Middle frontal gyrus (tissue), 1 donor: ENCODE results near the gene PCDHGA1.

Source experiments
- DNase-seq: peaks from one replicate; pipeline ENCODE4 v3.0.0-alpha.2; 2015; ENCODE audit warnings: low spot score; ENCODE audit errors: extremely low spot score

The PCDHGA1 gene

GRCh38 chr5:141512911-141513626 lies 182.8 kb downstream of the PCDHGA1 start:
- DNase-seq = no peak

DNA sequence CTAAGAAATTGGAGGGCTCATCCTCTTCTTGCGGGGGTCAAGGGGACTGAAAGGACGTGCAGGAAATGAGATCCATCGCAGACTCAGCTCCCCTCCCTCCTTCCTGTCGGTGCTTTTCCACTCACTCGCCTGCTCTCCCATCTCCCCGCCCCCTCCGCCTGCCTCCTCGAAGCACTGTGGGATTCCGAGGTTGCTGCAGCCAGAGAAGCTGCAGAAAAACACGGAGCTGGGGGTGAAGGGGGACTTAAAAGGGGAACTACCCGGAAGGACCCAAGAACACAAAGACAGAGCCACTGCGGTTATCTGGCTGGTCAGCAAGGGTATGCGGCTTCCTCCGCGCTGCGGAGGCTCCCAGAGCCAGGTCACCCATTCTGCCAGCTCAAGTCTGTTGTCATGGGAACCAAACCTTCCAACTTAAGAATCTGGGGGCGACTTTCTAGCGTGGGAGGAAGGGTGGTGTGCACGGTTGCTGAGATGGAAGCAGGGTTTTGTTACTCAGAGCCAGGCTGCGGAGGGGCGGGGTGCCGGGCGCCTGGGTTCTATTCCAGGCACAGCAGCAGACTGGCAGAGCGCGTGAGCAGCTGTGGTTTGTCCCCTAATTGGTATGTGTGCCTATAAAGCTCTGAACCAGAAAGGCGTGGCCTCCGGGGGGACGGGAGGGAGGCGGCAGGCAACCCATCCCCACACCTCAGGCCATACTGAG lies 183.5 kb downstream of the PCDHGA1 start:
- peak; percentile 67 for DNase-seq

GRCh38 chr5:141514330-141515133 lies 184.2 kb downstream of the PCDHGA1 start:
- no peak for DNase-seq

DNA sequence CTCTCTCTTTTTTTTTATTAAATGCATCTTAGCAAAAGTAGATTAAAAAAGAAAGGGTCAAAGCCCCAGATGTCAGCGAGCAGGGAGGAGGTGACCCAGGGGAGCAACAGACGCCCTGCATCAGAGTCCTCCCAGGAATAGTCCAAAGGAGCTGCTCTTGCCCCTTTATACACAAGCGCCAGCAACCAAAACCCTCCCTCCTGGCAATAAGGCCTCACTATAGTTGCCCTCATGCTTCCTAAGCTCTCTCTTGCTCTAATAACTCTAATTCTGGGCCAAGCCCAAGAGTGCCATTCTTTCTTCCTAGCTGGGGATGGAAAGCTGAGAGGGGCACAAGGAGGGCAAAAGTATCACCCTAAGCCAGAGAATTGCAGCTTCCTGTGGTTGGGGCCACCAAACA lies 184.8 kb downstream of the PCDHGA1 start:
- no peak for DNase-seq

- no peak for DNase-seq
Measured at GRCh38 chr5:141515946-141516671, 185.8 kb downstream of the PCDHGA1 start.

GRCh38 chr5:141516672-141517025 lies 186.3 kb downstream of the PCDHGA1 start:
- DNase-seq = no peak

- DNase-seq = no peak
Measured at GRCh38 chr5:141517312-141517711, 187.0 kb downstream of the PCDHGA1 start.

- no peak for DNase-seq
Measured at GRCh38 chr5:141517880-141518617, 187.7 kb downstream of the PCDHGA1 start.

DNA sequence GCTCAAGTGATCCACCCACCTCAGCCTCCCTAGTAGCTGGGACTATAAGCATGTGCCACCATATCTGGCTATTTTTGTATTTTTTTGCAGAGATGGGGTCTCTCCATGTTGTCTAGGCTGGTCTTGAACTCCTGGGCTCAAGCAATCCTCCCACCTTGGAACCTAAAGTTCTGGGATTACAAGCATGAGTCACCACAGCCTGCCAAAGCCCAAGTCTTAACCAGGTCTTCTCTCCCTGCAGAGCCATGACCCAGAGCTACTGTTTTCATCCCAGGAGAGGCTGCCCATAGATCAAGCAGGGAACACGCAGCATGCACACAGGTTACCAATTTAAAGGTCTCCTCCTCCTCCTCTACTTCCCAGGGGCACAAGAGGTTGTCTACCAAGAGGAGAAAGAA lies 188.3 kb downstream of the PCDHGA1 start:
- no peak for DNase-seq

GRCh38 chr5:141519605-141520565 lies 189.6 kb downstream of the PCDHGA1 start:
- DNase-seq = no peak

DNA sequence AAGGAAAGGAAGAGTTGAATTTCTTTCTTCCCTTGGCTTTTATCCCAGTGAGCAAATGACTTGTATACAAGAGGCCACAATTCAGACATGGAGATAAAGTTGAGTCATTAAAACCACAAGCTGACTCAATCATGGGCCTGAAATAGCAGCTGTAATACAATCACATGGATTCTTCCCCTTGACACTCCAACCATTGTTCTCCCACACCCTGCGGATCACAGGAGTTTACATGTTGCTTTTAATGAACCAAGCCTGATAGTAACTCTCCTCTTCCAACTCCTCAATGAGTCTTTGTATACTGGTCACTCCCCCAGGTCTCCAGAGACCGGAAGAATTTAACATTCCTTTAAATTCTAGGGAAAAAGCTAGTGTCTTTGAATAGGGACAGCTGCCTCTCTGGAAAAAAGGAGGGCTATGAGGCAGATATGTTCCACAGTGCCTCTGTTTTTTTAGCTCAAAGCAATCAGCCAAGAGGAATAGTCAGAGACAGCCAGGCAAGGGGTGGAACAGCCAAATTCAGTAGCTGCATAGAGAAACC lies 191.0 kb downstream of the PCDHGA1 start:
- DNase-seq = peak; percentile 68

GRCh38 chr5:141522301-141522700 lies 192.0 kb downstream of the PCDHGA1 start:
- DNase-seq = no peak

GRCh38 chr5:141523991-141524390 lies 193.7 kb downstream of the PCDHGA1 start:
- no peak for DNase-seq

DNA sequence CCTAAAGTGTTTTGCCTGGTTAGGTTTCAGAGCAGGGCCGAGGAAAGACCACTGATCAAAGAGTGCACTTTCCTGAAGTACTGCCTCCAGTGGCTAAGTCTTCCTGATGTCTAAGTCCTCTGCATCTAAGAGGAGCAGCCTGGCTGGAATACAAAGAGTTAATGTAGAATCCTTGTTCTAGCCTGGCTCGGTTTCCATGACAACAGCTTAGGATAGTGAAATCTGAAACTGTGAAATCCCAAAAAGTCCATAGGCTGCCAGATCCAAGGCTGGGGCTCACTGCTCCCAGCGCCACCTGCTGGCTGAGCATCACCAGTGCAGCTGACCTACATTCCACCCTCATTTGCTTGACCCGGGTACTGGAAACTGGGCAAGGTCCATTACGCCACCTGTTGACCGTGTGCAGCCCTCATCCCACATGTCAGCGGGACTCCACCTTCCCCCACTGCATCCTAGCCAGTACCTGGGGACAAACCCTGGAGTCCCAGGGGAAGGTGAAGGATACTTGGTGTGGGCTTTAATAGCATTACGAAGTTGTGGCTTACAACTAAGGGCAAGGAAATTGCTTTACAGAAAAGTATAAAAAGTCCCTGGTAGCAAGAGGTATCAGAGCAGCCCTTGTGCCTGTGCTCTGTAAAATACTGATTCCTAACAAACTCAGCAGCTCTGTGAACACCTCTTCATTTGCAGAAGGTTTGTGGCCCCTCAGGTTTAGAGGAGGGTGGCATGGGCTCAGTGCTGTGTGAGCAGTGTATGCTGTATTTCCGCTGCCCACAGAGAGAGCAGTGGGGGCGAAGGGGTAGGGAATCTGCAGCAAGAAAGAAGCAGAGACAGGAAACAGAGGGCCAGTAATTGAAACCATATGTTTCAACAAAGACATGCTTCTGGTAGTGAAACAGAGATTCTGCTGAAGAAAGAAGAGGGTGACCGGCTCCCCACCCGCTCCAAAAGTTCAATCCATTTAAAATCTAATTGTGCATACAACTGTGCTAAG lies 194.6 kb downstream of the PCDHGA1 start:
- peak; percentile 83 for DNase-seq

DNA sequence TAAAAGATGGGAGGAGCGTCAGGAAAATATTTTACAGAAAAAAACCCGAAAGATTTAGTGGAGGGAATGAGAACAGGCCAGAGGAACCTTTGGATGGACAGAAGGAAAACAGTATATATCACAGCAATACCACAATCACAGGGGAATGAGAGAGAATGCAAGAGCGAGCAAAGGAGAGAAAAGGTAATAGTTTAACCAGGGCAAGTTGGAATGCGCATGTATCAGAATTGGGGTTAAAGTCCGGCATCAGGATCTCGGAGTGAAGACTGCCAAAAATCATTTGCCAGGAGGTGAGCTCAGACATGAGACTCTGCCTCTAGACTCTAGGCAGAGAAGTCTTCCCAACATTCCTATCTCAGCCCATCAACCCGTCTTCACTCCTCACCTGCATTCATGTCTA lies 195.3 kb downstream of the PCDHGA1 start:
- DNase-seq = no peak

DNA sequence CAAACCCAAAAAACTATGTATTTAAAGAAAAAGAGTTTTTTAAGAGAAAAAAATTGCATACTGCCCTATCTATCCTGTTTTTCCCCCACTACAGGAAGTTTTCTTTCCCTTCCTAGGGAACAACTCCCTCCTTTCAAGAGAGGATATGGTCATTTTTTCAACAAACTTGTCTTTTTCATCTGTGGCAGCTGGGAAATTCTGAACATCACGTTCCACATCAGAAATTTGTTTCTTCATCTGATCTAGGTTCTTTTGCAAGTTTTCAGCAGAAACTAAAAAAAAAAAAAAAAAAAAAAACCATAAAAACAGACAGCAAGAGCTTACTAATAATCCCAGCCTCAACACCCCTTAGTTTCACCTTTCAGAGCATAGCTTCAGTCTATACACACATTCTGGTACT lies 197.1 kb downstream of the PCDHGA1 start:
- DNase-seq = no peak

DNA sequence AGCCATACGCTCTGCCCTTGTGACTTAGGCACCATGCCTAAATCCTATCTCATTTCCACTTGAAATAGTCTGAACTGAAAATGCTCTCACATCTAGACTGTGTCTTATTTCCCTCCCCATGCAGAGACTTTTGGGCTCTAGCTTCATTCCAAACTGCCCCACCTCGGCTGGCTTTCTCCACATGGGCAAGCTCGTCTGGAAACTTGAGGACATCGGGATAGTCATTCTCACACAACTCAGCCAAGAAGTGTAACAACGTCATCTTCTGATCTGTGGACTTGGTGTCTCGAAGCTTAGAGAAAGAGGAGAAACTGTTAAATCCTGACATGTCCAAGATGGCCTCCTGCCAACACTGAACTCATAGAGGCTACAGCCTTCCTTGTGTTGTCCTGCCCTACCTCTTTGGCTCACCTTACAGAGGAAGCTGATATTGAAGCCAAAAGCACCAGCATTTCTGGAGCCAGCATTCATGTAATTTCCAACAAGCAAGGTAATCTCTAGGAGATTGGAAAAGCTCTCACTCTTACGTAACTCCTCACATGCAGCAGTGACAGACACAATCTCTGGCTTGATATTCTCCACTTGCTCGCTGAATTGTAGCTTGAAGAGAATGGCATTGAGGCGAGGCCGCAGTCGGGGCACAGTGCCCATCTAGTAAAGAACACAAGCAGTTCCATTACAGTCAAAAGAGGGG lies 198.1 kb downstream of the PCDHGA1 start:
- DNase-seq = no peak

GRCh38 chr5:141529002-141529401 lies 198.7 kb downstream of the PCDHGA1 start:
- DNase-seq = no peak
